ENCODE results near the gene RAB39A. TPM values are rescaled to one million over a fixed set of nuclear protein-coding genes. Genes with fewer than 3 reads are reported as not detected.

Gene RAB39A
- total RNA-seq, 6 experiments from 2014 or later: 0.42 to 1.2 (median 0.72) TPM; not detected in 1

Other genes with a start within 250 kb of the RAB39A start
- gene SLN, start 216.4 kb upstream of the RAB39A start, total RNA-seq: 1 to 10 TPM in 1 of 6 experiments, under 1 TPM in 3, not detected in 2; 0.55 to 5.3 (median 0.66) TPM
- under 1 TPM in 5 of 6 experiments, not detected in 1; 0.06 to 0.55 (median 0.28) TPM for gene SLC35F2, start 69.7 kb upstream of the RAB39A start, total RNA-seq
- gene CUL5, start 80.5 kb downstream of the RAB39A start, total RNA-seq: 10 to 100 TPM; 14.0 to 20.2 (median 17.8) TPM
- gene ACAT1, start 193.1 kb downstream of the RAB39A start, total RNA-seq: 1,000 to 10,000 TPM in 2 of 6 experiments, 100 to 1,000 TPM in 4; 357 to 1,180 (median 459) TPM